GM21717 (cell line): ENCODE data around the gene DNAJC3.
"Not testable (repeated sequence)": the region's sequence is repeated elsewhere in the genome, so short reads cannot be mapped to it uniquely, and the experiment has no call there.

Source experiments
- ATAC-seq: cut with Tn5 transposase; IDR thresholded peaks from one replicate; pipeline ENCODE4 v1.9.1; 2021; ENCODE audit warnings: mild to moderate bottlenecking, moderate library complexity; ENCODE audit not compliant: unreplicated experiment

Gene DNAJC3

GRCh38 chr13:95712846-95713245, 35.9 kb downstream of the DNAJC3 start:
- ATAC-seq, result not testable (repeated sequence)

GRCh38 chr13:95713651-95714050, 36.7 kb downstream of the DNAJC3 start:
- no peak for ATAC-seq

GRCh38 chr13:95714142-95714832, 37.3 kb downstream of the DNAJC3 start:
- ATAC-seq, result no peak

- no peak for ATAC-seq
Observed at GRCh38 chr13:95716231-95716630, 39.3 kb downstream of the DNAJC3 start.

- ATAC-seq, result no peak
Observed at GRCh38 chr13:95722241-95722640, 45.3 kb downstream of the DNAJC3 start.

GRCh38 chr13:95723438-95723837, 46.5 kb downstream of the DNAJC3 start:
- no peak for ATAC-seq

GRCh38 chr13:95724252-95724651, 47.3 kb downstream of the DNAJC3 start:
- no peak for ATAC-seq

- no peak for ATAC-seq
Observed at GRCh38 chr13:95726876-95727275, 49.9 kb downstream of the DNAJC3 start.

- ATAC-seq, result no peak
Observed at GRCh38 chr13:95728957-95729356, 52.0 kb downstream of the DNAJC3 start.

- ATAC-seq, result no peak
Observed at GRCh38 chr13:95734124-95734523, 57.2 kb downstream of the DNAJC3 start.

GRCh38 chr13:95740071-95740978, 63.4 kb downstream of the DNAJC3 start:
- ATAC-seq, result not testable (repeated sequence)

- ATAC-seq, result no peak
Observed at GRCh38 chr13:95740979-95741320, 64.0 kb downstream of the DNAJC3 start.

- peak; percentile 61 for ATAC-seq
Observed at GRCh38 chr13:95741584-95742563, 64.9 kb downstream of the DNAJC3 start.

- ATAC-seq, result no peak
Observed at GRCh38 chr13:95743192-95743591, 66.3 kb downstream of the DNAJC3 start.

GRCh38 chr13:95745289-95745688, 68.3 kb downstream of the DNAJC3 start:
- no peak for ATAC-seq

- ATAC-seq, result no peak
Observed at GRCh38 chr13:95745752-95746151, 68.8 kb downstream of the DNAJC3 start.

- no peak for ATAC-seq
Observed at GRCh38 chr13:95749545-95749944, 72.6 kb downstream of the DNAJC3 start.

- no peak for ATAC-seq
Observed at GRCh38 chr13:95752677-95753076, 75.7 kb downstream of the DNAJC3 start.

GRCh38 chr13:95754069-95754468, 77.1 kb downstream of the DNAJC3 start:
- ATAC-seq, result no peak

GRCh38 chr13:95756072-95756471, 79.1 kb downstream of the DNAJC3 start:
- no peak for ATAC-seq

GRCh38 chr13:95762626-95763025, 85.7 kb downstream of the DNAJC3 start:
- ATAC-seq, result not testable (repeated sequence)
